HepG2 (cell line): ENCODE results near the gene IDNK. TPM values are rescaled to one million over a fixed set of nuclear protein-coding genes. Genes with fewer than 3 reads are reported as not detected.

Experiments
- AGO1 ChIP-seq: fragments of 200-400 bp; formaldehyde crosslinking; IDR thresholded peaks from 2 replicates; pipeline ENCODE4 v1.6.1; 2017; ENCODE audit warnings: mild to moderate bottlenecking, low read depth, low read length, moderate library complexity; ENCODE audit not compliant: poor library complexity, severe bottlenecking
- ERF ChIP-seq: IDR thresholded peaks from 2 replicates; pipeline ENCODE4 v1.6.1; 2018; ENCODE audit warnings: missing biosample characterization, missing genetic modification reagents
- GPN1 ChIP-seq: sonication (generic); formaldehyde crosslinking; IDR thresholded peaks from 2 replicates; pipeline ENCODE4 v1.5.1; 2020; ENCODE audit warnings: missing genetic modification reagents, borderline replicate concordance
- HOXA3 ChIP-seq: sonication (generic); formaldehyde crosslinking; IDR thresholded peaks from 2 replicates; pipeline ENCODE4 v1.5.0; 2020; ENCODE audit warnings: missing genetic modification reagents
- KDM5A ChIP-seq: fragments of 200-600 bp; sonication (generic); IDR thresholded peaks from 2 replicates; pipeline ENCODE4 v1.7.0; 2018; ENCODE audit warnings: antibody characterized with exemption, mild to moderate bottlenecking, low read length, borderline replicate concordance
- KDM5B ChIP-seq: sonication (generic); formaldehyde crosslinking; IDR thresholded peaks from 2 replicates; pipeline ENCODE4 v1.4.0; 2020; ENCODE audit warnings: missing genetic modification reagents, mild to moderate bottlenecking, borderline replicate concordance
- MAX ChIP-seq: IDR thresholded peaks from 2 replicates; pipeline ENCODE4 v1.6.1; 2012; ENCODE audit warnings: inconsistent platforms
- MEF2D ChIP-seq: sonication (generic); formaldehyde crosslinking; IDR thresholded peaks from 2 replicates; pipeline ENCODE4 v1.5.1; 2020; ENCODE audit warnings: mild to moderate bottlenecking, missing genetic modification reagents
- MTA1 ChIP-seq: sonication (generic); formaldehyde crosslinking; IDR thresholded peaks from 2 replicates; pipeline ENCODE4 v1.4.0; 2020; ENCODE audit warnings: missing genetic modification reagents, mild to moderate bottlenecking, borderline replicate concordance
- NR0B2 ChIP-seq: sonication (generic); formaldehyde crosslinking; IDR thresholded peaks from 2 replicates; pipeline ENCODE4 v1.4.0; 2020; ENCODE audit warnings: mild to moderate bottlenecking, missing genetic modification reagents
- NR2F2 ChIP-seq: IDR thresholded peaks from 2 replicates; pipeline ENCODE4 v1.6.1; 2012; ENCODE audit warnings: low read depth, inconsistent platforms, borderline replicate concordance
- PAXIP1 ChIP-seq: sonication (generic); formaldehyde crosslinking; conservative IDR thresholded peaks from 2 replicates; pipeline ENCODE4 v1.4.0; 2020; ENCODE audit warnings: mild to moderate bottlenecking, missing genetic modification reagents, moderate library complexity
- PLRG1 ChIP-seq: fragments of 450-650 bp; conservative IDR thresholded peaks from 2 replicates; pipeline ENCODE4 v1.6.1; 2016
- RXRA ChIP-seq: sonication (generic); formaldehyde crosslinking; IDR thresholded peaks from 2 replicates; pipeline ENCODE4 v1.5.1; 2020; ENCODE audit warnings: missing genetic modification reagents
- SALL1 ChIP-seq: sonication (generic); formaldehyde crosslinking; IDR thresholded peaks from 2 replicates; pipeline ENCODE4 v1.8.0; 2022; ENCODE audit warnings: mild to moderate bottlenecking, missing genetic modification reagents
- SOX5 ChIP-seq: IDR thresholded peaks from 2 replicates; pipeline ENCODE4 v1.6.1; 2016; ENCODE audit warnings: borderline replicate concordance
- XRCC5 ChIP-seq: fragments of 200-400 bp; formaldehyde crosslinking; optimal IDR thresholded peaks from 2 replicates; pipeline ENCODE3; 2017; ENCODE audit warnings: mild to moderate bottlenecking, low read length
- ZBTB38 ChIP-seq: sonication (generic); formaldehyde crosslinking; IDR thresholded peaks from 2 replicates; pipeline ENCODE4 v1.5.1; 2020; ENCODE audit warnings: mild to moderate bottlenecking, missing genetic modification reagents
- ZMYM4 ChIP-seq: sonication (generic); formaldehyde crosslinking; IDR thresholded peaks from 2 replicates; pipeline ENCODE4 v1.8.1; 2023; ENCODE audit warnings: mild to moderate bottlenecking, missing genetic modification reagents
- ZNF687 ChIP-seq: sonication (generic); formaldehyde crosslinking; IDR thresholded peaks from 2 replicates; pipeline ENCODE4 v1.5.1; 2020; ENCODE audit warnings: mild to moderate bottlenecking, missing genetic modification reagents, moderate library complexity
- ZNF737 ChIP-seq: sonication (generic); formaldehyde crosslinking; IDR thresholded peaks from 2 replicates; pipeline ENCODE4 v1.5.0; 2020; ENCODE audit warnings: missing genetic modification reagents, mild to moderate bottlenecking, borderline replicate concordance
- ZNF879 ChIP-seq: sonication (generic); formaldehyde crosslinking; IDR thresholded peaks from 2 replicates; pipeline ENCODE4 v1.8.1; 2023; ENCODE audit warnings: missing genetic modification reagents
- polyA plus RNA-seq, 8 experiments: library from polyadenylated mRNA; depleted of rRNA in 3 of 8; stranded (reverse) in 7 of 8; unstranded in 1 of 8; fragments of >200 nt; fragmentation: Illumina TruSeq in 4 of 8; extraction: Trizol in 4 of 8; gene quantifications; 2 replicates each; pipeline versions ENCODE4 v1.2.1 to v1.2.3, GENCODE V29; 2011 to 2016; ENCODE audit warnings: low read depth in 4 of 8, missing spikeins in 1 of 8, mixed read lengths in 1 of 8; ENCODE audit not compliant: insufficient read depth in 1 of 8
- total RNA-seq, 5 experiments: library from RNA; depleted of rRNA; stranded (reverse); fragments of >200 nt; fragmentation: Illumina TruSeq; extraction: Trizol; gene quantifications; 2 replicates each; pipeline ENCODE4 v1.2.3, GENCODE V29; 2016; ENCODE audit warnings: low read depth in 1 of 5

The IDNK gene
- total and polyA plus RNA-seq, 2 of the 13 experiments (the other 11 are each of a cell fraction or from before 2014, with no cell fraction given), result 3.1 to 4.8 TPM

GRCh38 chr9:83620841-83621636 lies 1.9 kb upstream of the IDNK start (continued):
- 0 out of 2 replicates have a peak, but pooled peaks have one; percentile 39 for TF ChIP-seq NR2F2
- peak; percentile 39; the same call in 1 of the 2 replicates for TF ChIP-seq MTA1 (CRISPR knock-in tag)
- TF ChIP-seq ZNF737, result no peak
- TF ChIP-seq KDM5A, result peak; percentile 36; the same call in 1 of the 2 replicates
- TF ChIP-seq NR0B2, result no peak
- peak; percentile 45; the same call in 1 of the 2 replicates for TF ChIP-seq HOXA3 (CRISPR knock-in tag)
- TF ChIP-seq AGO1, result no peak
- 0 out of 2 replicates have a peak, but pooled peaks have one; percentile 38 for TF ChIP-seq MEF2D
- no peak for TF ChIP-seq ERF (CRISPR knock-in tag)
- TF ChIP-seq RXRA (CRISPR knock-in tag), result peak; percentile 22; the same call in 1 of the 2 replicates
- peak; percentile 80 for TF ChIP-seq PAXIP1 (CRISPR knock-in tag)
- peak; percentile 28; the same call in 1 of the 2 replicates for TF ChIP-seq MAX
- peak; percentile 19; the same call in 1 of the 2 replicates for TF ChIP-seq KDM5B (CRISPR knock-in tag)
- TF ChIP-seq XRCC5, result peak; percentile 15
- no peak for TF ChIP-seq GPN1
- TF ChIP-seq SOX5, result no peak; the same call in 1 of the 2 replicates
- 0 out of 2 replicates have a peak, but pooled peaks have one; percentile 32 for TF ChIP-seq SALL1 (CRISPR knock-in tag)
- no peak for TF ChIP-seq ZNF879
- TF ChIP-seq ZNF687 (CRISPR knock-in tag), result peak; percentile 37; the same call in 1 of the 2 replicates
- TF ChIP-seq ZBTB38 (CRISPR knock-in tag), result 0 out of 2 replicates have a peak, but pooled peaks have one; percentile 33
- TF ChIP-seq PLRG1, result no peak
- peak; percentile 70 for TF ChIP-seq ZMYM4 (CRISPR knock-in tag)
